HG03103 (cell line): ENCODE data around the gene COL13A1.

ENCODE experiments used
- ATAC-seq: cut with Tn5 transposase; IDR thresholded peaks from one replicate; pipeline ENCODE4 v1.9.1; 2021; ENCODE audit warnings: low read depth; ENCODE audit not compliant: unreplicated experiment

The COL13A1 gene

GRCh38 chr10:69883310-69884023 lies 81.8 kb downstream of the COL13A1 start:
- no peak for ATAC-seq

- ATAC-seq, result no peak
Measured at GRCh38 chr10:69884024-69884367, 82.3 kb downstream of the COL13A1 start.

- no peak for ATAC-seq
Measured at GRCh38 chr10:69884686-69885085, 83.0 kb downstream of the COL13A1 start.

DNA sequence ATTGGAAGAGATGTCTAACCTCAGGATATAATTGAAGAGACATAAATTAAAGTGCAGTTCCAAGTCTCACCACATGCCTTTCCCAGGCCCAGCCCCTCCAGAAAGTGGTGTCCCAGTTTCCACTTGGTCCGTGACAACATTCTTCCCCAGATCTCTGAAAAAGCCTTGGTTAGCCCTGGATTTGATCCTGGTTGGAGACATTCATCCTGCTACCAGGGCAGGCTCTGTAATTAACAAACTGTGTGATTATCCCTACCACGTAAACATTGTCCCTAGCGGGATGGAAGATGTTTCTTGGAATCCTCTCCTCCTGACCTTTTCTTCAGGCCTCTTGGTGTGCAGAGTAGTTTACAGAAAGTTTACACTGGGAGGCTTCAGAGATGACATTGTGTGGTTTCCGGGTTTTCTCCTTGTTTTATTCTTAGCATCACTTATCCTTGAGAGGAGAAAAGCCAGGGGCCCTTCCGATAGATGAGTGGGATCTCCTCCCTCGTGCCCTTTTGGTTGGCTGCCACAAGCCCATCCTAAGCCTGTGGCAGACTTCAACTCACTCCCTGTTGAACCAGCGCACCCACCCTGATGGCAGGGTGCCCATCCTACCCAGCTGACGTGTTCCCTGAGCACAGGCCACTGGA lies 83.8 kb downstream of the COL13A1 start:
- no peak for ATAC-seq

DNA sequence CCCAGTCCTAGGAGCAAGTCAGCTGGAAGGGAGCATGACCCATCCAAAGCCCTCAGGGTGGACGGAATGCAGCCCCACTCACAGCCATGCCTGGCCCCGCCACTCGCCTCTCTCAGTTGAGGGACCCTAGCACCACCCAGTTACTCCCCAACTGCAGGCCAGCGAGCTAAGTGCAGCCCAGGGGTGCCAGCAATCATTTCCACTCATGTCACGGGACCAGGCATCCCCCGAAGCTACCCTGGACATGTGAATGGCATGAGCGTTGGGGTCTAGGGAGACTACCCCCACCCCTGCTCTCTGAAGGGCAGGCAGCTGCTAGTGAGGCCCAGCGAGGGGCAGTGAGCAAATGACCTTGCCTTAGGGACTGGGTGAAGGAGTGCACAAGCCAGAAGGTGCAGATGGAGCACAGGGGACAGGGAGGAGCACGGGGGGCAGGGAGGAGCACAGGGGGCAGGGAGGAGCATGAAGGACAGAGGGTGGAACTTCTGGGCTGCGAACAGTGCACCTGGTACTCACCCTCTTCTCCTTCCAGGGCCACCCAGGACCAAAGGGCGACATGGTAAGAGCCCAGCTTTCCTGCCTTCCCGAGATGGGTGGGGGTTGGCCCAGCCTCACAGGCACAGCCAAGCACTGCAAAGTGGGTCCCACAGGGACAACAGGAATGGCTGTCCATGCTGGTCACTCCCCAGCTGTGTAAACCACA lies 87.3 kb downstream of the COL13A1 start:
- no peak for ATAC-seq

DNA sequence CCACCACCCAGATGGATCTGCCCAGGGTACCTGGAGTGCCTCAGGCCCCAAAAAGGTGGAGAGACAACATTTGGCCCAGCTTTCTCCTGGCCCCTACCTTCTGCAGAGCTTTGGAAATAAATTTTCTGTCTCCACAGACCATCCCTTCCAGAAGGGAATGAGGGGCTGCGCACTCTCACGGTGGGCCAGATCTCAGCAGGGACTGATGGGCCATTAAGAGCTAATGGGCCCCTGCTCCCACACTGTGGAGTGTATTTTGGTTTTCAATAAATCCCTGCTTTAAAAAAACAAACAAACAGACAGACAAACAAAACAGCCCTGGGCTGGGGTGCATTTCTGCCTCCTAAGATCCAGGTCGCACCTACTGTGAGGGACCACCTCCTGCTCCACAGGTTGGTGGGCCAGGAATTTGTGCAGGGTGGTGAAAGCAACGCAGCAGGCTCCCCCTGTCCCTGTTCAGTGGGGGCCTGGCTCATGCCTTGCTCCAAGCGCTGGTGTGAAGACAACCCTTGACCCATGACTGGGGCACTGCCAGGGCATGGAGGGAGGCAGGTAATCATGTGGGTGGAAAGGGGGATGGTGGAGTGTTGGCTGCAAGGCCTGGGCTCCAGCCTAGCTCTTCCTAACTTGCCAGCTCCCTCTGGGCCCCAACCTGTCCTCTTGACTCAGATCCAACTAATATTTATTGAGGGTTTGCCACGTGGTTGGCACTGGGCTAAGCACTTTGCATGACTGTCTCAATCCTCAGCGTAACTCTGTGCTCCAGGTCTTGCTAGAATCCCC lies 88.5 kb downstream of the COL13A1 start:
- no peak for ATAC-seq

DNA sequence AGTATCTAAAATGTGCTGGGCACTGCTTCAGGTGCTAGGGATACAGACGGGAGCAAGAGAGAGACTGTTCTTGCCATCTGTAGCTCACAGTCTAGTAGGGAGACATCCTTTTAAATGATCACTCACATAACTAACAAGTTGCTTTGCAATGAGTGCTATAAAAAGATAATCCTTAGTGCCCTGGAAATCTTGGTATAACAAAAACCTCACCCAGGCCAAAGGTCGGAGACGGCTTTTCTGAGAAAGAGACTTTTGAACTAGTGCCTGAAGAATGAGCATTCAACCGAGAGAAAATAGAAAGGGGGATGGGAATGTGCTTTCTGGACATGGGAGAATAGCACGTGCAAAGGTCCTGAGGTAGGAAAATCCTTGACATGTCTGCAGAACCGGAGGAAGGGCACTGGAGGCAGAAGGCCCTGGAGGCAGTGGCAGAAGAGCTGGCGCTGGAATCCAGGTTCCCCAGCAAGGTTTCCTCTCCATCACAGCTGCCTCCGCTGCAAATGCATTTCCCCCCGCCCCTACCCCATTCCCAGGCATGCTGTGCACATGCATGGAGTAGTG lies 89.4 kb downstream of the COL13A1 start:
- no peak for ATAC-seq

- no peak for ATAC-seq
Measured at GRCh38 chr10:69892406-69892805, 90.7 kb downstream of the COL13A1 start.

GRCh38 chr10:69892816-69893215 lies 91.1 kb downstream of the COL13A1 start:
- ATAC-seq, result no peak

DNA sequence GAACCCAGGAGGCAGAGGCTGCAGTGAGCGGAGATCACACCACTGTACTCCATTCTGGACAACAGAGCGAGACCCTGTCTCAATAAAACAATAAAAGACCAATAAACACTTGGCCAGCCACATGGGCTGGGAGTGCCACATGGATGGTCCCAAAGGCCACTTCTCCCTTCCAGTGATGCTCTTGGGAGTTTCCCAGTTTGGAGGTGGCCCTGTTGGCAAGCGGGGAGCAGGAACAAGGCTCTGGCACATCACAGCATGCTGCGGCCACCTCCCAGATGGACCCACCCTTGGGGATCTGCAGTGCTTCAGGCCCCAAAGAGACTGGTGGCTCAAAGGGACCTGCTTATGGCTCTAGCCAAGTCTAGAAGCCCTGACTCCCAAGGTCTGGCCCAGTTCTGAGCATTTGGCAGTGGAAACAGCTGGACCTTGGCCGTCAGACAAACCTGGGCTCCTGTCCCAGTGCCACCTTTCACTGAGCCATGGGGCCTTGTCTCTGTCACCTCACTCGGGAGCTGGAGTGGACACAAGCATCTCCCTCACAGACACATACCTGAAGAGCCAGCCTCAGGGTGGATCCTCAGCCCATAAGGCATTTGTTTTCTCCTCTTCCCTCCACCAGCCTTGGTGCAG lies 91.7 kb downstream of the COL13A1 start:
- ATAC-seq, result no peak

DNA sequence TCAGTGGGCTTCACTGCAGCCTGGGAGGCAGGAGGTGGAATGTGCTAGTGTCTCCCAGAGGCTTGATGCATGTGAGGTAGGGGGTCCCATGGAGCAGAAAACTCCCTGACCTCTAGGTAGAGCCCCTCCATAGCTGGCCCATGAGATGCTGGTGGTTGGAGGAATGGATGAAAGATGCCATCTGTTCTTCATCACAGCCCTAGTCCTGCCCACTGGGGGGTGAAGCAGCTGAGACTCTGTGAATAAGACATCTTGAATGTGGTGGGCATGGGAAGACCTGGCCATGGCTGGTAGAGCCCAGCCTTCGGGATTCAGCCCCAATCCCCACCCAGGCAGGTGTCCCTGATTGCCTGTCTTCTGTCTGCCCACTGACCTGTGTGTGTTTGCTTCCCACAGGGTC lies 92.5 kb downstream of the COL13A1 start:
- ATAC-seq, result no peak

GRCh38 chr10:69895759-69896158 lies 94.1 kb downstream of the COL13A1 start:
- no peak for ATAC-seq

GRCh38 chr10:69896606-69897231 lies 95.0 kb downstream of the COL13A1 start:
- ATAC-seq, result no peak

GRCh38 chr10:69897432-69897831 lies 95.7 kb downstream of the COL13A1 start:
- ATAC-seq, result no peak

DNA sequence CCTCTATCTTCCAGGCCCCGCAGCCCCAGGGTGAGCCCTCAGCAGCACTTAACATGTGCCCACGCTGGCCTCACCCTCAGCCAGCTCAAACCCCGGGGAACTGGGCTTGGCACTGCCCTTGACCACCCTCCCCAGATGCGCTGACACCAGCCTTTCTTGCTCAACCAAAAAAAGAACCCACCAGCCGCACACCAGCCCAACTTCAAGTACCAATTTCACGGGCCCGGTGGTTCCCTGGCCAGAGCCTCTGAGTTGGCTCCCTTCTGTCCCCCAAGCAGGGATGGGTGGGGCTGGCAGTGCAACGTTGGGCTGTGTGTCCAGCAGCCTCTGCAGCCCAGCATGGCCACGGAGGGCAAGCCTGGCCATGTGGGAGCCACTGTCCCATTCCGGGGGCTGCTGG lies 96.3 kb downstream of the COL13A1 start:
- no peak for ATAC-seq

- ATAC-seq, result no peak
Measured at GRCh38 chr10:69898524-69898923, 96.8 kb downstream of the COL13A1 start.

DNA sequence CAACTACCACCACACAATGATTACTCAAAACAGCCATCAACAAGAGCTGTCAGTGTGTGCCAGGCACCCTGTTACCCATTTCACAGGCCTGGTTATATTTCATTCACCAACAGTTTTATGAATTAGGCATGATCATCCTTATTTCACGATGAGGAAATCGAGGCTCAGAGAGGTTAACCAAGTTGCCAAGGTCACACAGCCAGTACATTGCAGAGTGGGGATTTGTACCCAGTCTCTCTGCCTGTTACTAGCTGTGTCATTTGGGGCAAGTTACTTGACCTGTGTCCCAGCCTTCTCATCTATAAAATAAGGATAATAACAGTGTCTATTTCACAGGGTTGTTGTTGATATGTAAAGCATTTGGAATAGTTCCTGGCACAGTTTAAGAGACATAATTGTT lies 97.2 kb downstream of the COL13A1 start:
- ATAC-seq, result no peak

DNA sequence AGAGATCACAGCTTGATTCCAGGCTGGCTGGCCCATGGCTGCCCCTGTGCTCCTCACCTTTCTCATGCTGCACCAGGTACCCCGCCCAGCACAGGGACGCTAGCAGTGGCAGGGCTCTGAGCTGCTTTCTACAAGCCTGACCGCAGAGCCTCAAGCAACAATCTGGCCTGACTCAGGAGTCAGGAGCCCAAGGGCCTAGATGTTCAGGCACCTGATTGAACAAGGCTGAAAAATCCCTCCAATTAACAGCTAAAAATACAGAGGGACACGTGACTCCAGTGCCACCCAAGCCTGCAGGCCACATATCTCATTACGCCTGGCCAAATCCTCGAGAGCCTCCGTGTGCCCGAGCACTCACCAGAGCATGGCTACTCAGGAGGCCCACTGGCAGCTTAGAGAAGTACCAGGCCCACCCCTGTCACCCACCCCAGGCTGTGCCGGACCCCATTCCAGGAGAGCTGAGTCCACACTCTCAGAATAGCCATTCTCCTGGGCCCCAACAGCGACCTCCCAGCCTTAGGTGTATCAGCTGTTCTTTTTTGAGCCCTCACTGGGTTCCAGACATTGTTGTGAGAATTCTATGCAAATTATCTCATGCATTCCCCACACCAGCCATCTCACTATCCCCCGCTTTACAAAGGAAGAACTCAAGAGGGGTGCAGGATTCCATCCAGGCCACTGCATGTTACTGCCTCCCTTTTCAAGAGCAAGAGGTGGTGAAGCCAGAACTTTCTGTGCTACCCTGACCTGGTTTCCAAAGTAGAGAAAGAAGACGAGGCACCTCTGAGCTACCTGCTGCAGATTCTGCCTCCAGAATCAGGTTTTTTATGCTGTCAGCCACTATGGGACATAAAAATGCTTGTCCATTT lies 98.3 kb downstream of the COL13A1 start:
- ATAC-seq, result no peak

DNA sequence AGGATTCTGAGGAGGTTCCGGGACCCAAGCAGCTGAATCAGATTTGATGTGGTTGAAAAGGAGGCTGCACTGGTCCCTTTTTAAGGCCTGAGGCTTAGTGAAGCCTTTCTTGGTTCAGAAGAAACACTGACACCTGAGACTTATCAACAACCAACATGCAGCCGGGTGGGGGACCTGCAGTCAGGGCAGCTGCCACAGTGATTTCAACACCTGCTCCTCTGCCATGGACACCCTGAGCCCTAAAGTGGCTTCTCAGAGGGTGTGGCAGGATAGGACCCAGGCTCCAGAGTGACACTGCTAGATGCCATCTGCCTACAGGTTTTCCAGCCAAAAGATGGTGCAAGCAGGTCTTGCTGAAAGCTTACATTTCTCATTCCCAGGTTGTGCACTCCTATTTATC lies 99.3 kb downstream of the COL13A1 start:
- no peak for ATAC-seq
